Effector memory CD4-positive, alpha-beta T cell (primary cell): Measurements from ENCODE around the gene PCDH8.
"Not testable (repeated sequence)": the region's sequence is repeated elsewhere in the genome, so short reads cannot be mapped to it uniquely, and the experiment has no call there.

Source experiments
- DNase-seq, 3 donors: peaks; one replicate each; pipeline ENCODE4 v3.0.0-alpha.2; 2020
- H3K27ac ChIP-seq: 2 replicates; pipeline ENCODE4 v1.7.0; 2013; ENCODE audit warnings: mild to moderate bottlenecking, low read length, moderate library complexity; ENCODE audit not compliant: insufficient read depth, poor library complexity, severe bottlenecking
- H3K27me3 ChIP-seq: replicated peaks from 2 replicates; pipeline ENCODE4 v1.7.0; 2013; ENCODE audit warnings: mild to moderate bottlenecking, low read length; ENCODE audit not compliant: insufficient read depth, control insufficient read depth, poor library complexity, severe bottlenecking
- H3K36me3 ChIP-seq: 2 replicates; pipeline ENCODE4 v1.7.0; 2013; ENCODE audit warnings: mild to moderate bottlenecking, low read length, moderate library complexity; ENCODE audit not compliant: control insufficient read depth, insufficient read depth
- H3K4me1 ChIP-seq: 2 replicates; pipeline ENCODE4 v1.7.0; 2013; ENCODE audit warnings: low read length, mild to moderate bottlenecking; ENCODE audit not compliant: control insufficient read depth, insufficient read depth, poor library complexity, severe bottlenecking
- H3K4me3 ChIP-seq: 2 replicates; pipeline ENCODE4 v1.7.0; 2013; ENCODE audit warnings: low read length, low read depth, mild to moderate bottlenecking; ENCODE audit not compliant: insufficient read depth, poor library complexity, severe bottlenecking
- H3K9me3 ChIP-seq: 2 replicates; pipeline ENCODE4 v1.7.0; 2013; ENCODE audit warnings: mild to moderate bottlenecking, low read length, moderate library complexity; ENCODE audit not compliant: control insufficient read depth

PCDH8 gene

DNA sequence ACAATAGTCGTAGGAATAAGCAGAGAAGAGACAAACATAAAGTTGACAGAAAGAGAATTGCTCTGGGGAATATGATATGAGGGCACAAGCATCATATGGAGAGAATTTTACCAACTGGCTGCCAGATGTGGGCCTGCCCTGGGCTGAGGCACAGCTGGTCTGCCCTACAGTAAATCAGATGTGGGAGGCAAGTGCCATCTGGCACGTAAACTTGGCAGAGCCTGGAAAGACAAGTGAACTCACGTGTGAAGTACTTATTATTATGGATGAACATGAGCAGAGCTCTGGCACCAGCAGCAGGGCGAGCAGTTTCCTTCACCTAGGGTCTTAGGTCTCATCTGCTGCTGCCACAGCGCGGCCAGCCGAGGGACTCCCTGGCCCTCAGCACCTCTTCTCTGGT, 20.6 kb downstream of the PCDH8 start:
- Histone ChIP-seq H3K9me3 (no peaks in the 10 kb centered on the region), H3K4me1 (no peaks in the 10 kb centered on the region), H3K4me3 (no peak overlapping the region), H3K27ac (no peak overlapping the region), H3K36me3 (no peaks in the 10 kb centered on the region), H3K27me3 (no peaks in the 10 kb centered on the region)
- no peak for DNase-seq

DNA sequence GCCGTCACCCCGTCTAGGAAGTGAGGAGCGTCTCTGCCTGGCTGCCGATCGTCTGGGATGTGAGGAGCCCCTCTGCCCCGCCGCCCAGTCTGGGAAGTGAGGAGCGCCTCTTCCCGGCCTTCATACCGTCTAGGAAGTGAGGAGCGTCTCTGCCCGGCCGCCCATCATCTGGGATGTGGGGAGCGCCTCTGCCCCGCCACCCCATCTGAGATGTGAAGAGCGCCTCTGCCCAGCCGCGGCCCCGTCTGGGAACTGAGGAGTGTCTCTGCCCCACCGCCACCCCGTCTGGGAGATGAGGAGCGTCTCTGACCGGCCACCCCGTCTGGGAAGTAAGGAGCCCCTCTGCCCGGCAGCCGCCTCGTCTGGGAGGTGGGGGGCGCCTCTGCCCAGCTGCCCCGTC, 30.6 kb downstream of the PCDH8 start:
- H3K4me3 ChIP-seq, DNase-seq, H3K27ac ChIP-seq, H3K27me3 ChIP-seq, H3K4me1 ChIP-seq, H3K9me3 ChIP-seq, H3K36me3 ChIP-seq: not testable (repeated sequence)

DNA sequence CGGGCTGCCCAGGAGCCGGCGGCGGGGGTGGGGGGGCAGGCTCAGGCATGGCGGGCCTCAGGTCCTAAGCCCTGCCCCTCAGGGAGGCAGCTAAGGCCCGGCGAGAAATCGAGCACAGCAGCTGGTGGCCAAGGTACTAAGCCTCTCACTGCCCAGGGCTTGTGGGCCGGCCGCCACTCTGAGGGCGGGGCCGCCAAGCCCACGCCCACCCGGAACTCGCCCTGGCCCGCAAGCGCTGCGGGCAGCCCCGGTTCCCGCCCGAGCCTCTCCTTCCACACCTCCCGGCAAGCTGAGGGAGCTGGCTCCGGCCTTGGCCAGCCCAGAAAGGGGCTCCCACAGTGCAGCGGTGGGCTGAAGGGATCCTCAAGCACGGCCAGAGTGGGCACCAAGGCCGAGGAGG, 33.1 kb downstream of the PCDH8 start:
- no peak overlapping the region for H3K4me3 ChIP-seq
- no peak overlapping the region for H3K27ac ChIP-seq
- no peaks in the 10 kb centered on the region for H3K4me1 ChIP-seq
- no peaks in the 10 kb centered on the region for H3K27me3 ChIP-seq
- no peak for DNase-seq
- H3K9me3 ChIP-seq = no peaks in the 10 kb centered on the region
- no peaks in the 10 kb centered on the region for H3K36me3 ChIP-seq

DNA sequence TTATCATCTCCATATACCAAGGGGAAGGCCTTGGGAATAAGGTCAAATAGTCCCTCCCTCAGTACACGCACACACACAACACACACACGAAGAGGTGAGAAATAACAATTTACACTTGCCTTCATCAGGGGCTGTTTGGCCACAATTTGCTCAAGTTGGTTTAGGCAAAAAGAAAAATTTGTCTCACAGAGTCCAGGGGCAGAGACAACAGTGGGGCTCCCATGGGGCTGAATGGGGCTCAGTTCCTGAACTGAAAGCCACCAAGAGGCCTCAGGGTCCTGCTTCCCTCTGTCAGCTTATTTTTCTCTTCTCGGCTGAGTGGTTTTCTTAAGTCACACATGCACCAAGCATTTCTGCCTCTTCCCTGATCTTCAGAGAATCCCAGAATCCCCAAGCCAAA, 35.5 kb downstream of the PCDH8 start:
- no peaks in the 10 kb centered on the region for H3K4me1 ChIP-seq
- no peak overlapping the region for H3K4me3 ChIP-seq
- no peak overlapping the region for H3K27ac ChIP-seq
- H3K27me3 ChIP-seq = no peaks in the 10 kb centered on the region
- no peaks in the 10 kb centered on the region for H3K36me3 ChIP-seq
- no peaks in the 10 kb centered on the region for H3K9me3 ChIP-seq
- no peak for DNase-seq

DNA sequence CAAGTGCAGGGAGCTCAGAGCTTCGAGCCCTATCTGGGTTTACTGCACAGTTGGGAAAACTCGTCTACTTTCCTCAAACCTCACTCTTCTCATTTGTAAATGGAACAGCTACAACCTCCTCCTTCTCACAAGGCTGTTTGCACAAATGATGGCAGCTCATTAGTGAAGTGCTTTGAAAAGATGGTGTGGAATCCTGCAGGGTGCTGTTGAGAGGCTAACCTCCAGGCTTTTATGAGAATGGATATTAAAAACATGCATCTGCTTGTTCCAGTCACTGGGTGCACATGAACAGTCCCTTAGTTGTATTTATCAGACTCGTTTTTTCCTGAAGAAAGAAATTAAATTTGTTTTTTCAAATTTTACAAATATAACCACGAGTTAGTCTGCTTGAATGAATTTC, 36.6 kb downstream of the PCDH8 start:
- H3K27me3 ChIP-seq = no peaks in the 10 kb centered on the region
- no peaks in the 10 kb centered on the region for H3K36me3 ChIP-seq
- H3K27ac ChIP-seq = no peak overlapping the region
- H3K9me3 ChIP-seq = no peaks in the 10 kb centered on the region
- H3K4me3 ChIP-seq = no peak overlapping the region
- no peaks in the 10 kb centered on the region for H3K4me1 ChIP-seq
- no peak for DNase-seq

DNA sequence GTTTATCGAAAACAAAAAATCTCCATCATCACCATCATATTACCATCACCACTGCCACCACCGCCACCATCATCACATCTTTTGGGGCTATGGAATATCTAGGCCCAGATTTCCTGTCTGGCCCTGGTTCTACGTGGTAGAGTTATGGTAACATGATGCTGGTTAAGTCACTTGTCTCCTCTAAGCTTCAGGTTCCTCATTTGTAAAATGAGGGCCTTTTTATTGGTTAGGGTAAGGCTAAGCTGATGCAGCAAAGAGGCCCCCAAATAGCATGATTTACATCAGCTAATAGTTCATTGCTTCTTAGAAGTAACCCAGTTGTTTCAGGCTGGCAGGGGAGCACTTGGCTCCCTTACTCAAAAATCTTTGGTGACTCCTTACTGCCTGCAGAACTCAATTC, 37.9 kb downstream of the PCDH8 start:
- Histone ChIP-seq H3K4me1 (no peaks in the 10 kb centered on the region), H3K4me3 (no peak overlapping the region), H3K27me3 (no peaks in the 10 kb centered on the region), H3K9me3 (no peaks in the 10 kb centered on the region), H3K36me3 (no peaks in the 10 kb centered on the region), H3K27ac (no peak overlapping the region)
- no peak for DNase-seq

DNA sequence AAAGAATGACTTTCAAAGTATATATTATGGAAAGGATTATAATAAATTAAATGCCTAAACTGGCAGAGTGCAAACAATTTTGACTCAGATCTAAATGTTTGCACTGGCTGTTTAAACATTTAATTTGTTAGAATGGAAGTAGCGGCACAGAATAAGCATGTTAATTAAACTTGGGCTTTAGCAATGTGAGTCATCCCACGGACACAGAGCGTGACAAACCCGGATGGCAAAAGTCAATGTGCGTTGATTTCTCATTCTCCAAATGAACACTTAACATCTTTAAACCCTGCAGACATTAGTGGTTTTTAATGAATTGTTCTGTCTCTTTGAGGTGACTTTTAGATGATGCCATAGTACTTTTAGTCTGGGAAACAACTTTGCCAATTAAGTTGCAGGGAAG, 38.4 kb downstream of the PCDH8 start:
- Histone ChIP-seq H3K27me3 (no peaks in the 10 kb centered on the region), H3K9me3 (no peaks in the 10 kb centered on the region), H3K4me3 (no peak overlapping the region), H3K36me3 (no peaks in the 10 kb centered on the region), H3K27ac (no peak overlapping the region), H3K4me1 (no peaks in the 10 kb centered on the region)
- DNase-seq = no peak

DNA sequence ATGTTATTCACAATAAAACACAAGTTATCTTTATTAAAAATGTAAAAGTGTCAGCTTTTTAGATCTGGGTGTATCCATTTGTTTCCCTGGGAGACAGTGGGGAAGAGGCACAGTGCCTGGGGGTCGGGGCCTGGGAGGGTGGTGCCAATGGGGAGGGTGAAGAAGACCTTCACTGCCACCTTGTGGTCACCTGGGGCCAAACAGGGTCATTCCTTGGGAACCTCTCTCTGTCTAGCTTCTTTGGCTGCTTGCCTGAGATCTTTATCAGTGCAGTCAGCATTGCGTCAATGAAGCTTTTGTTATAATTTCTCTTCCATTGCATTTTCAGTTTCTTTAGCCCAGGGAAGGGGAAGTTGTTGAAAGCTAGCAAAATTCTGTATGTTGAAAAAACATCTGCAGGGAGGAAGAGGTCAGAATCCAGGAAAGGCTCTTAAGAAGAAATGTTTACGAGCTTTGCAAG, 39.1 kb downstream of the PCDH8 start:
- no peaks in the 10 kb centered on the region for H3K4me1 ChIP-seq
- H3K27ac ChIP-seq = no peak overlapping the region
- no peak overlapping the region for H3K4me3 ChIP-seq
- no peaks in the 10 kb centered on the region for H3K9me3 ChIP-seq
- DNase-seq = no peak
- H3K27me3 ChIP-seq = no peaks in the 10 kb centered on the region
- H3K36me3 ChIP-seq = no peaks in the 10 kb centered on the region

DNA sequence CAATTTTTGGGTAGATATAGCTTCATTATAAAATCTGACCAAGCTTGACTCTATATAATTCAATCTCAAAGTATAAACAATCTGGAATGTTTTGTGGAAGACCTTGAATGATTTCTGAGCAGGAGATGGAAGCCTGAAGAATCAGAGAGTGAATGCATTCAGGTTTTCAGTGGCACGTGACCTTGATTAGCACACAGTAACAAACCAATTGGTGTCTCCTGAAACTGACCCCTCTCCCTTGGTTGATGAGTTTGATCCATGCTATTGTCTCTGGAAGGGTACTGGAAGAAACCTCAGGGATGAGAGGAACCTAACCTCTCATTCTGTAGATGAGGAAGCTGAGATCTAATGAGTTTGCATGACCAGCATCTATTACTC, 39.6 kb downstream of the PCDH8 start:
- DNase-seq = no peak
- Histone ChIP-seq H3K27ac (no peak overlapping the region), H3K36me3 (no peaks in the 10 kb centered on the region), H3K4me1 (no peaks in the 10 kb centered on the region), H3K9me3 (no peaks in the 10 kb centered on the region), H3K27me3 (no peaks in the 10 kb centered on the region), H3K4me3 (no peak overlapping the region)

DNA sequence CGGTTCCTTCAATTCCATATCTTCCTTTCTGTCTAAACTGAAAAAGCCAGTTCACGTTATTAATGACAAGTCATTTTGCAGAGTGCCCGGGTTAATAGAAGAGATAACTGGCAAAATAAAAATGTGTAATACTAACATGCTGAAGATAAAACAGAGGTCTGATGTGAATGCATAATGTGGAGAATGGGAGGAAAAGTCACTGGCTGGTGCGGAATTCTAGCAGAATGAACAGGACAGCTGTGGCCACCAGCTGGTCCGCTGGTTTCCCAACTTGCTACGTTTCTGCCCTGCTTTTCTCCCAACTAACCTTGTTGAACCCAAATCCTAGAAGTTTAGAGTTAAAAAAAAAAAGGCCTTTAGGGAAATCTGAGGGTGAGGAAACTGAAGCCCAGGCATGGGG, 42.4 kb downstream of the PCDH8 start:
- Histone ChIP-seq H3K4me1 (no peaks in the 10 kb centered on the region), H3K27ac (no peak overlapping the region), H3K27me3 (no peaks in the 10 kb centered on the region), H3K4me3 (no peak overlapping the region), H3K36me3 (no peaks in the 10 kb centered on the region), H3K9me3 (no peaks in the 10 kb centered on the region)
- no peak for DNase-seq

DNA sequence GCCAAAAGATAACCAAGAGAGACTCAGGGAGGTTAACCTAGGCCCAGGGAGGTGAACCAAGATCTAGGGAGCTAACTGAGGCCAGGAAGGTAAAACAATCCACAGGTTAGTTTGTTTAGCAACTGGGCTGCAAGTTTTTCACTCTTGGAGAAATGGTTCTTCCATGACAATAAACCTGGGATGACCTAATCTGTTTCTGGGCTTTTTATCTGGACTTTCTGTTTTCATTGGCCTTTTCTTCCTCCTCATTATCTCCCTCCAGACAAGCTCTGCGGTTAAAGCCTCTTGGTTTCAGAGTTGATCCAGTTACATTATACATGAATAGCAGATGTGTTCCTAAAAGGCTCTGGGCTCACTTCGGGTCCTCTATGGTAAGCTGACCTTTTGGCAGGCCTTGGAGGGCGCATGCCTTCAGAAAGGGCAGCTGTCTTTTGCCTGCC, 44.2 kb downstream of the PCDH8 start:
- Histone ChIP-seq H3K27me3 (no peaks in the 10 kb centered on the region), H3K4me3 (no peak overlapping the region), H3K36me3 (no peaks in the 10 kb centered on the region), H3K27ac (no peak overlapping the region), H3K4me1 (no peaks in the 10 kb centered on the region), H3K9me3 (no peaks in the 10 kb centered on the region)
- DNase-seq = no peak
